Colonic mucosa (tissue), 4 donors: ENCODE measurements around the gene RPP30. TPM values are rescaled to one million over a fixed set of nuclear protein-coding genes. Genes with fewer than 3 reads are reported as not detected.

ENCODE experiments used
- DNase-seq: peaks from one replicate; pipeline ENCODE4 v3.0.0-alpha.2; 2020
- H3K27ac ChIP-seq: fragments of 200-600 bp; one replicate; pipeline ENCODE4 v1.8.0; 2021
- H3K27me3 ChIP-seq: fragments of 200-600 bp; one replicate; pipeline ENCODE4 v1.8.0; 2021
- H3K36me3 ChIP-seq: fragments of 200-600 bp; one replicate; pipeline ENCODE4 v1.8.0; 2021
- H3K4me1 ChIP-seq: fragments of 200-600 bp; one replicate; pipeline ENCODE4 v1.8.0; 2021; ENCODE audit warnings: mild to moderate bottlenecking
- H3K4me3 ChIP-seq: fragments of 200-600 bp; one replicate; pipeline ENCODE4 v1.8.0; 2021
- H3K9ac ChIP-seq, 2 donors: one replicate each; pipeline ENCODE4 v1.7.0; 2013; ENCODE audit warnings: control low read depth in 2 of 2, low read depth in 2 of 2, low read length in 2 of 2
- H3K9me3 ChIP-seq: fragments of 200-600 bp; one replicate; pipeline ENCODE4 v1.8.0; 2021
- intact Hi-C: fragments of 100-400 bp; cut with DNase I; formaldehyde crosslinking; loops from one replicate; pipeline ENCODE4 v1.14.1; 2022
- total RNA-seq, 2 donors: library from RNA; stranded (reverse); fragmentation: NEBNext Ultra II Directional in 1 of 2; extraction: Animal tissue kit (Norgen Biotek cat#: 25700) in 1 of 2; gene quantifications; one replicate each; pipeline ENCODE4 v1.2.1, GENCODE V29; 2021
- TF ChIP-seq, protein P1 (sequence below): fragments of 200-600 bp; IDR thresholded peaks from one replicate; pipeline ENCODE4 v1.8.0; 2022; ENCODE audit warnings: antibody characterized with exemption, mild to moderate bottlenecking
- donor health status: healthy.
- donor health status: DM: no; HTN: no; CAD: no.
- donor health status: DM: no; HTN: no; CAD: no.

Gene RPP30
- total RNA-seq, 2 donors from 2014 or later, result 22.0 to 39.7 TPM

DNA sequence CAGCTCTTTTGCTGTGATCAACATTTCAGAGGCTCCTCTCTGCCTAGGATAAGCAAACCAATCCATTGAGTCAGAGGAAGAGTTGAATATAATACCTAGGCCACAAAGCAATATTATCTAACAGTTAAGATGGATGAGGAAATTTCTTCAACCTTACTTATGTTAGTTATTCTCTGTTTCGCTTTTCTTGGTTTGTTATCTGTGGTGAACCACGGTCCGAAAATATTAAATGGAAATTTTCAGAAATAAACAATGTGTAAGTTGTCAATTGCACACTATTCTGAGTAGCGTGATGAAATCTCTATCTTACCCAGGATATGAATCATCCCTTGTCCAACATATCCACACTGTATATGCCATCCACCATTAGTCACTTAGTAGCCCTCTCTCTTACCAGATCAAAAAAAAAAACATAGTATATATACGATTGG lies 12.4 kb upstream of the RPP30 start:
- Histone ChIP-seq H3K36me3 (no peaks in the 10 kb centered on the region), H3K27ac (no peak overlapping the region), H3K4me1 (peaks cover 5% of the 10 kb centered on the region), H3K9ac (no peak overlapping the region), H3K9me3 (no peaks in the 10 kb centered on the region), H3K4me3 (no peak overlapping the region), H3K27me3 (peaks cover 36% of the 10 kb centered on the region)
- intact Hi-C loops, result no loop called here
- DNase-seq, result no peak
- TF ChIP-seq, protein P1, sequence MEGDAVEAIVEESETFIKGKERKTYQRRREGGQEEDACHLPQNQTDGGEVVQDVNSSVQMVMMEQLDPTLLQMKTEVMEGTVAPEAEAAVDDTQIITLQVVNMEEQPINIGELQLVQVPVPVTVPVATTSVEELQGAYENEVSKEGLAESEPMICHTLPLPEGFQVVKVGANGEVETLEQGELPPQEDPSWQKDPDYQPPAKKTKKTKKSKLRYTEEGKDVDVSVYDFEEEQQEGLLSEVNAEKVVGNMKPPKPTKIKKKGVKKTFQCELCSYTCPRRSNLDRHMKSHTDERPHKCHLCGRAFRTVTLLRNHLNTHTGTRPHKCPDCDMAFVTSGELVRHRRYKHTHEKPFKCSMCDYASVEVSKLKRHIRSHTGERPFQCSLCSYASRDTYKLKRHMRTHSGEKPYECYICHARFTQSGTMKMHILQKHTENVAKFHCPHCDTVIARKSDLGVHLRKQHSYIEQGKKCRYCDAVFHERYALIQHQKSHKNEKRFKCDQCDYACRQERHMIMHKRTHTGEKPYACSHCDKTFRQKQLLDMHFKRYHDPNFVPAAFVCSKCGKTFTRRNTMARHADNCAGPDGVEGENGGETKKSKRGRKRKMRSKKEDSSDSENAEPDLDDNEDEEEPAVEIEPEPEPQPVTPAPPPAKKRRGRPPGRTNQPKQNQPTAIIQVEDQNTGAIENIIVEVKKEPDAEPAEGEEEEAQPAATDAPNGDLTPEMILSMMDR, result no peak

DNA sequence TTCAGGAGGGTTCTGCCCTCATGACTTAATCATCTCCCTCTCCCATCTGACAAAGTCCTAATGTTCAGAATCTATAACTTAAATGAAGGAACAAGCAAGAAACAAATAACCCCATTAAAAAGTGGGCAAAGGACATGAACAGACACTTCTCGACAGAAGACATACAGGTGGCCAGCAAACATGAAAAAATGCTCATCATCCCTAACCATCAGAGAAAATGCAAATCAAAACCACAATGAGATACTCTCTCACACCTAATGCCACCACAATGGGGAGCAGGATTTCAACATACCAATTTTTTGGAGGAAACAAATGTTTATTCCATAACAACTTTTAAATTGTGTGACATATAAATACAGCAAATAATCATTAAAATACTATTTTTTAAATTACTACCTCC lies 11.0 kb upstream of the RPP30 start:
- DNase-seq, result no peak
- no peaks in the 10 kb centered on the region for H3K36me3 ChIP-seq
- peaks cover 26% of the 10 kb centered on the region for H3K27me3 ChIP-seq
- intact Hi-C loops, result loop anchor here (5.0 kb wide), 1 partner anchor 108 kb away; no protein-coding TSS in a partner anchor
- H3K9me3 ChIP-seq, result no peaks in the 10 kb centered on the region
- H3K4me1 ChIP-seq, result peaks cover 5% of the 10 kb centered on the region
- H3K27ac ChIP-seq, result no peak overlapping the region
- no peak overlapping the region for H3K4me3 ChIP-seq
- H3K9ac ChIP-seq, result no peak overlapping the region
- TF ChIP-seq, protein P1, result no peak

DNA sequence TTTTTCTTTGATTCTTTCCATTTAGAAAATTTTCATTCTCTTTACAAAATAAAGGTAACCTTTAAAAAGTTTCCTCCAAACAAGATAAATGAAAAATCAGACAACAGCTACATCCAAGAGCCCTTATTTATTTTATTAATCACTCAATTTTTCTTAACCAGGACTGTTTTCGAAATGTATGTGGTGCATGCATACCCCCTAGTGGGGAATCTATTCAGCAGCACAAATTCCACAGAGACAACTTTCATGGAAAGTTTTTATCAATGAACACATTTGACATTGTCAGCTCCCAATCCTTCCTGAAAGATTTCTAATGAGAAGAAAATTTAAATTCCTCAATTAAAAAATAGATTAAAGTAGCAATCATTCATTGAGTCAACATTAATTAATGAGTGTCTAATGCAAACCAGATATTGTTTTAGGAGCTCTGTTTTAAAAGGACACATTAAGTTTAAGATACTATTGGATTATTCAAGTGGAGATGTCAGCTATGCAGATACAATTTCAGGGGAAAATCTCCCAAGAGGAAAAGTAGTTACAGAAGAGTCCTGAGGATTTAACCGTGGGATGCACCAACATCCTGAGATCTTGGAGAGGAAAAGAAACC lies 8.8 kb upstream of the RPP30 start:
- Histone ChIP-seq H3K27ac (no peak overlapping the region), H3K4me1 (no peaks in the 10 kb centered on the region), H3K27me3 (peaks cover 8% of the 10 kb centered on the region), H3K36me3 (no peaks in the 10 kb centered on the region), H3K4me3 (no peak overlapping the region), H3K9ac (no peak overlapping the region), H3K9me3 (no peaks in the 10 kb centered on the region)
- DNase-seq, result no peak
- TF ChIP-seq, protein P1, result peak; percentile 62
- intact Hi-C loops, result loop anchor here (5.0 kb wide), 1 partner anchor 111 kb away; no protein-coding TSS in a partner anchor

DNA sequence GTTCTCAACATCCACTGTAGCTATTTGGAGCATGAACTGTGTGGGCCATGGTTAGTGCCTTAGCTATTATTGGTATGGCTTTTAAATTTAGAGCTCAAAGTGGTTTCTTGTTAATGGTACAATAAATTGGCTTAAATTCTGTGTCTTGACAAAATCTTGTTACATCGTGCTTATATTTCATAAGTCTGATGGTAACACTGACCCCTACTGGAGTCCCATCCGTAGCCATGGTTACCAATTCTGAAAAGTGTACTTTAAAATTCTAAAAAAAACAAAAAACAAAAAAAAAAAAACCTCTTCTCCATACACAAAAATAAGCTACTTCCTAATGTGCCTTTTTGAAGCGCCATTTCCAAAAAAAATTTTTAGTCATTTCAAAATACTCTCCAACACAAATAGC lies 6.4 kb upstream of the RPP30 start:
- H3K9ac ChIP-seq, result no peak overlapping the region
- no peaks in the 10 kb centered on the region for H3K27me3 ChIP-seq
- no peaks in the 10 kb centered on the region for H3K9me3 ChIP-seq
- H3K27ac ChIP-seq, result no peak overlapping the region
- H3K4me3 ChIP-seq, result no peak overlapping the region
- intact Hi-C loops, result no loop called here
- DNase-seq, result no peak
- no peaks in the 10 kb centered on the region for H3K36me3 ChIP-seq
- H3K4me1 ChIP-seq, result no peaks in the 10 kb centered on the region
- TF ChIP-seq, protein P1, result no peak

DNA sequence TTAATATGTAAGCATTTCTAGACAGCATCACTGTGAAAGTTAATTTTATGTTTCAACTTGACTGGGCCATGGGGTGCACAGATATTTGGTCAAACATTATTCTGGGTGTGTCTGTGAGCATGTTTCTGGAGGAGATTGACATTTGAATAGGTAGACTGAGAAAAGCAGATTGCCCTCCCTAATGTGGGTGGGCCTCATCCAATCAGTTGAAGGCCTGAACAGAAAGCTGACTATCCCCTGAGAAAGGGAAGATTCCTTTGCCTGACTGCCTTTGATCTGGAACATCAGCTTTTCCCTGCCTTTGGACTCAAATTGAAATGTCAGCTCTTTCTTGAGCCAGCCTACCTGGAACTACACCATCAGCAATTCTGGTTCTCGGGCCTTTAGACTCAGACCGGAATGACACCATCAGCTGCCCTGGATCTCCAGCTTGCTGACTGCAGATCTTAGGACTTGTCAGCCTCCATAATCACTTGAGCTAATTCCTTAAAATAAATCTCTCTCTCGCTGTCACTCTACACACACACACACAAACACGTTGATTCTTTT lies 5.7 kb upstream of the RPP30 start:
- DNase-seq, result no peak
- no peak overlapping the region for H3K27ac ChIP-seq
- intact Hi-C loops, result no loop called here

More for the DNA sequence above, 5.7 kb upstream of the RPP30 start:
- TF ChIP-seq, protein P1, result no peak
- no peaks in the 10 kb centered on the region for H3K27me3 ChIP-seq
- no peaks in the 10 kb centered on the region for H3K4me1 ChIP-seq
- H3K9me3 ChIP-seq, result no peaks in the 10 kb centered on the region
- no peaks in the 10 kb centered on the region for H3K36me3 ChIP-seq
- H3K4me3 ChIP-seq, result no peak overlapping the region
- no peak overlapping the region for H3K9ac ChIP-seq
